HG03060 (cell line): ENCODE measurements around the gene SHLD1.
A peak's percentile ranks its signal among the peaks of the same experiment; 100 is the strongest.
"Not testable (repeated sequence)": the region's sequence is repeated elsewhere in the genome, so short reads cannot be mapped to it uniquely, and the experiment has no call there.

Experiments
- ATAC-seq: cut with Tn5 transposase; IDR thresholded peaks from one replicate; pipeline ENCODE4 v1.9.1; 2021; ENCODE audit warnings: low read depth, moderate number of reproducible peaks; ENCODE audit not compliant: unreplicated experiment

Gene SHLD1

GRCh38 chr20:5734602-5735001 lies 15.6 kb upstream of the SHLD1 start:
- no peak for ATAC-seq

DNA sequence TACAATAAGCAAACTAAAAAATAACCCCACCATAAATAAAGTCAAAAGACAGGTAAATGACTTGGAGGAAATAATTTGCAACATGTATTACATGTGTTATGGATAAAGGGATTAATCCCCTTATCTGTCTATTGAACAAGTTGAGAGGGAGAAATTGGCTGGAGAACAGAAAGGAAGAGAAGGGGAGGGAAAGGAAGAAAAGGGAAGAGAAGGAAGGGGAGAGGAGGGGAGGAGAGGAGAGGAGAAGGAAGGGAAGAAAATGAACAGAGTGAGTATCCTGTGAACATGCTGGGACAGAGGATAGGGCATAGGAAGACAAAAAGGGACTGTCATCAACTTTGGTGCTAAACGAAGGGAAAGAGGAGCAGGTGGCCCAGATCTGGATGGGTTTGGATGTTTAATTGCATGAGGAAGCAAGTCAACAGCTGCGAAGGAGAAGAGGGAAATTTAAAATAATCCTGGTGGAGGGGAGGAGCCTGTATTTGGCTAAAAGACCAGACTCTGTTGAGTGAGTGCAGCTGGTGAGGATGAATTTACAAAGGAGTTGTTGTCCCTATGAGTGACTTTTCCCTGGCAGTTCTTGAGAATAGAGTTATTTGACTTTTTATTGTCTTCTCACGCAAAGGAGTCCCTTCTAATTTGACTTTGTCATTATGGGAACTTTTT lies 14.2 kb upstream of the SHLD1 start:
- no peak for ATAC-seq

DNA sequence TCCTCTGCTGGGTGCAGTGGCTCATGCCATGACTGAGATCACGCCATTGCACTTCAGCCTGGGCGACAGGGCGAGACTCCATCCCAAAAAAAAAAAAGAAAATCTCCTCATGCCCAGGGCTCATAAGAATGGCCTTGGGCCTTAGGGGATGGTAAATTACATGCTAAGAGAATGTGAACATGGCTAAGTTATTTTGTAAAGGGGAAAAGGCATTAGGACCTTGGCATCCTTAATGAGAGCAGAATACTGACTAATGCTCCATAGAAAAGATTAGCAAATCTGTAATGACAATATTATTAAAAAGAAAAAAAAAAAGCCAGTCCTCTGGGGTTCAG lies 12.6 kb upstream of the SHLD1 start:
- no peak for ATAC-seq

DNA sequence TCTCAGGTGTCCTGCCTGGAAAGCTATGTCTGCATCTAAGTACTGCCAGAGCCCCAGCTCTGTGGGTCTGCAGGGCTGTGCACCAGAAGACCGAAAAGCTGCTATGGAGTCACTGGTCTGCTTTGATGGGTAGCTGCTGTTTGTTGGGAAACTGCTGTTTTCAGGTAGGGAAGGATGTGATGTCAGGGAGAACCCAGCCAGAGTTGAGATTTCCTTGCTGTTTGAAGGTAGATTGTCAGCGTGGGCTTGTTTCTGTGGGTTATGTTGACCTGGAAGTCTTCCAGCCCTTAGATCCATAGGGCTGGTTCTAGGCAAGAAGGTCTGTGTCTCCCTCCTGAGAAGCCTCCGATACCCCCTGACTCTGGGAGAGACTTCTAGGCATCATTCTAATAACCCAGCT lies 12.2 kb upstream of the SHLD1 start:
- no peak for ATAC-seq

DNA sequence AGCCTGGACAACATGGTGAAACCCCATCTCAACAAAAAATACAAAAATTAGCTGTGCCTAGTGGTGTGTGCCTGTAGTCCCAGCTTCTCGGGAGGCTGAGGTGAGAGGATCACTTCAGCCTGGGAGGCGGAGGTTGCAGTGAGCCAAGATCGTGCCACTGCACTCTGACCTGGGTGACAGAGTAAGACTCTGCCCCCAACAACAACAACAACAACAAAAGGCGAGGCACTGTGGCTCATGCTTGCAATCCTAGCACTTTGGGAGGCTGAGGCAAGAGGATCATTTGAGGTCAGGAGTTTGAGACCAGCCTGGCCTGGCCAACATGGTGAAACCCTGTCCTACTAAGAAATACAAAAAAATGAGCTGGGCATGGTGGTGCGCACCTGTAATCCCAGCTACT lies 9.6 kb upstream of the SHLD1 start:
- ATAC-seq = not testable (repeated sequence)

DNA sequence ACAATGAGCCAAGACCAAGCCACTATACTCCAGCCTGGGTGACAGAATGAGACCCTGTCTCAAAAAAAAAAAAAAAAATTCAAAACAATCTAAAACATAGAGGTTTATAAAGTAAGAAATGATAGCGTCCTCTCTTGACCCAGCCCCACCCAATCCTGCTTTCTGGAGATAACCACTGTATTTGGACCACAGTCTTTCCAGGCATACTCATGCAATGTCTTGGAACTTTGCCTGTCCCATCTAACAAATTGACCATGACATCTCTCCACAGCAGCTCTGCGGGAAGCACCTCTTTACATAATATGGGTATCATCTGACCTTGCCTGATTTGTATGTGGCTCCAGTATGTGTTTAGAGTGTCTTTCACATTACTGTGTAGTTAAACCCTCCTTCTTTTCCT lies 9.1 kb upstream of the SHLD1 start:
- ATAC-seq = no peak

- no peak for ATAC-seq
Measured at GRCh38 chr20:5742041-5742440, 8.2 kb upstream of the SHLD1 start.

GRCh38 chr20:5745416-5746030 lies 4.7 kb upstream of the SHLD1 start:
- ATAC-seq = no peak

DNA sequence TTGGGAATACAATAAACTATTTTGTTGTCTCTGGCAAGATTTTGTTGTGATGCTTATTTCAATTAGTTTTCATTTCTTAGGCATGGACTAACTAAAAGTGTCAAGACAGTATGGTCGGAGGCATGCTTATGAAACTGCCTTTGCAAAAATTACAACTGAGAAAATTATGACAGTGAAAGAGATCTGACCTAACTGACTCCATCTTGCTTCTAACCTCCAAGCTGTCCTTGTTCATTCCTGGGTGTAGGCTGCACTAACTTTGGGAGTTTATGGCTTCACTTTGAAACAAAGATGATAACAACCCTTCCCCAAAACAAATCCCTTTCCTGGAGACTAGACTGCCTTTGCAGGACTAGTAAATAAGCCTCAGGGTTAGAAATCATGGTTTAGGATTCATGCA lies 4.1 kb upstream of the SHLD1 start:
- no peak for ATAC-seq

DNA sequence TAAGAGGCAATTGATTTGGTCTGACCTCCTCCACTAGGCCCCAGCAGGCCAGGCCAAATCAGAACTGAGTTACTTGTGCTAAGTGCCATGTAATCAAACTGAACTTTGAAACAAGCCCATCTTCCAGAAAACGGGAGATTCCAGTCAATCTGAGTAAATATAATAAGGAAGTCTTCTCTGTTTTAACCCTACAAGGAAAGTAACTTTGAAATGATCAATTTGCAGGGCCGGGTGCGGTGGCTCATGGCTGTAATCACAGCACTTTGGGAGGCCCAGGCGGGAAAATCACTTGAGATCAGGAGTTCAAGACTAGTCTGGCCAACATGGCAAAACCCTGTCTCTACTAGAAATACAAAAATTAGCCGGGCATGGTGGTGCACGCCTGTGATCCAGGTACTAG lies 2.0 kb upstream of the SHLD1 start:
- no peak for ATAC-seq

GRCh38 chr20:5749512-5749951 lies 669 bp upstream of the SHLD1 start:
- ATAC-seq = not testable (repeated sequence)

- no peak for ATAC-seq
Measured at GRCh38 chr20:5751856-5752255, 1.7 kb downstream of the SHLD1 start.

DNA sequence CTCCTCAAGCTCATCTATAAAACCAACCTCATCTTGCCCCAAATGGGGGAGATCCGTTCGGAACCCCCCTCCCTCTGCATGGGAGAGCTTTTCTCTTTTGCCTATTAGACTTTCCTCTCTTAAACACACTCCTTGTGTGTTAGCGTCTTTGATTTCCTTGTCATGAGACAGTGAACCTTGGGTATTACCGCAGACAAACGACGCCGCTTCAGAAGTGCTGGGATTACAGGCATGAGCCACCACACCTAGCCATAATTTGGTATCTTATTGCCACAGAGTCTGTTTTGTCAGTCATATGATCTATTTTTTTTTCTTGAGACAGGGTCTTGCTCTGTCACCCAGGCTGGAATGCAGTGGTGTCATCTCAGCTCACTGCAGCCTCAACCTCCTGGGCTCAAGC lies 3.6 kb downstream of the SHLD1 start:
- ATAC-seq = no peak

DNA sequence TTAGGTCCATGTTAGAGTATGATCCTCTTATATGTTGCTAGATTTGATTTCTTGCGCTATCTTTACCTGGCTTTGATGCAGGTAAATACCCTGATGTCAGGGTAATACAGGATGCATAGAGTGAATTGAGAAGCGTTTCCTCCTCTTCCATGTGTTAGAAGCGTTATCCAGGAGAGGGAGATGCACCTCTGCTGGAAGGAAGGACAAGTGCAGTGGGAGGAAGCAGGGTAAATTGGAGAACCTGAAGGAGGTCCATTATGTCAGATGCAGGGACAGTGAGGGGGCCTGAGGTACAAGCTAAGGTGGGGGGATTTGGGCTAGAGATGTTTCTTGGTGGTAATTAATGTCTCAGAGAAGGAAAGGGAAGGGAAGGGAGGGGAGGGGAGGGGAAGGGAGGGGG lies 7.7 kb downstream of the SHLD1 start:
- ATAC-seq = no peak

- ATAC-seq = no peak
Measured at GRCh38 chr20:5766085-5766764, 16.0 kb downstream of the SHLD1 start.

GRCh38 chr20:5767493-5768098 lies 17.4 kb downstream of the SHLD1 start:
- ATAC-seq = no peak

DNA sequence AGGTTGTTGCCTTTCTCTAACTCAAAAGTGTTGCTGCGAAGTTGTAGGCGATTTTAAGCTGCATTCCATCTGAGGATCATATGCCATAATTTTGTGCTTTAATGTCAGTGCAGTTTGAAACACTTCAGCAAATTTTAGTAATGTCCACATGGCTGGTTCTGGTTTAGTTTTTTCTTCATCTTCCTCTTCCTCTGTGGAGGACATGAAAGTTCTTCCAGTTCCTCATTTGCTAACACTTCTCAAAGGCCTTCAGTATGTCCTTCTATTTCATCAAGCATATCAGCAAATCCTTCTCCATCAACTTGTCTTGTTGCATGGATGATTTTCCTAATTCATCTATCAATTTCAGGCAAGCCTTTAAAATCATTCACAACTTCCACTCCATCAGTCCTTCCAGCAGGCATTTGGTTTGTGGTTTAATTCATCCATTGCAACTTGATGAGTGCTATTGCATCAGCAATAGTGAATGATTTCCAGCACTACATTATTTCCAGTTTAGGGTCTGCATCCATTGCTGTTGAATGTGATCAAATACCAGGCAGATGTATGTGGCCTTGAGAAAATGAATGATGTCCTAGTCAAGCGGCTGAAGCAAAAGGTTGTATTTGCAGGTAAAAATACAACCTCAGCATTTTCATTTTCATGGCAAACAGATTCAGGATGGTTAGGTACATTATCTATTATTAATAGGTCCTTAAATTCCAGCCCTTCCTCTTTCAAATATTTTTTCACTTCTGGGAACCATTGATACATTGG lies 20.2 kb downstream of the SHLD1 start:
- ATAC-seq = no peak

- peak; percentile 48 for ATAC-seq
Measured at GRCh38 chr20:5770987-5771318, 20.8 kb downstream of the SHLD1 start.

DNA sequence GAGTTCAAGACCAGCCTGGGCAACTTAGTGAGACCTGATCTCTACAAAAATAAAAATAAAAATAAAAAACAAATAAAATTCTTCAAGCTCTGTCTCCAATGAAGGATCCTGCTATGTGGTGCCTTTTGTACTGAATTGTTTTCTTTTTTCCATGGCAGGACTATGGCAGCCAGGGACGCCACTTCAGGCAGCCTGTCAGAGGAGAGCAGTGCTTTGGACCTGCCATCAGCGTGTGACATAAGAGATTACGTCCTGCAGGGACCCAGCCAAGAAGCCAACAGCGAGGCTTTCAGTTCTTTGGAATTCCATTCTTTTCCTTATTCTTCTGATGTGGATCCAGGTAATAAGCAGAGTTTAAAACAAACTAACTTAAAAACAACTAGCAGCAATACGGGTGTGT lies 22.5 kb downstream of the SHLD1 start:
- ATAC-seq = no peak

- no peak for ATAC-seq
Measured at GRCh38 chr20:5773589-5773988, 23.4 kb downstream of the SHLD1 start.

GRCh38 chr20:5776077-5776476 lies 25.9 kb downstream of the SHLD1 start:
- no peak for ATAC-seq
